Muscle of arm (tissue), 12 donors: ENCODE results near the gene TUBA1C. TPM values are rescaled to one million over a fixed set of nuclear protein-coding genes. Genes with fewer than 3 reads are reported as not detected.
A peak's percentile ranks its signal among the peaks of the same experiment; 100 is the strongest.
"Not testable (repeated sequence)": the region's sequence is repeated elsewhere in the genome, so short reads cannot be mapped to it uniquely, and the experiment has no call there.

ENCODE experiments used
- DNase-seq: peaks from one replicate; pipeline ENCODE4 v3.0.0-alpha.2; 2013
- polyA plus RNA-seq, 12 donors: library from polyadenylated mRNA; unstranded; fragments of 120-200 nt; gene quantifications; one replicate each; pipeline ENCODE4 v1.2.1, GENCODE V29; 2013; ENCODE audit not compliant: insufficient read length in 12 of 12

TUBA1C gene
- polyA plus RNA-seq, 12 donors, result 41.3 to 160 (median 68.7) TPM; not detected in 1

DNA sequence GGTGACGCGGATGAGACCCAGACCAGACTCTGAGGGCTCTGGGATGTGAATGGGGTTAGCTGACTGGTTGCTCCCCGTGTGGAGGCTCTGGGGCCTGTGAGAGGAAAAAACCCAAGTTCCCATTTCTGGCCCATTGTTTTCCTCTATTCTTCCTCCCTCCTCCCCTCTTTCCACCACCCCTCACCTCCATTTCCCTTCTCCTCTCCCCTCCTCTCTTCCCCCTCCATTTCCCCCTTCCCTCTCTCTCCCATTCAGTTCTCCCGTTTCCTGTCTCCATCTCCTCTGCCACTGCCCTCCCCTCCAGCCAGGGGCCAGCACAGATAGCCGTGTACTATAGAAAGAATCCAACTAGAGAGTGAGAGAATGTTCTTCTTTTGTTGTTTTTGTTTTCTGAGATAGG is 17.4 kb downstream of the TUBA1C start:
- no peak for DNase-seq

DNA sequence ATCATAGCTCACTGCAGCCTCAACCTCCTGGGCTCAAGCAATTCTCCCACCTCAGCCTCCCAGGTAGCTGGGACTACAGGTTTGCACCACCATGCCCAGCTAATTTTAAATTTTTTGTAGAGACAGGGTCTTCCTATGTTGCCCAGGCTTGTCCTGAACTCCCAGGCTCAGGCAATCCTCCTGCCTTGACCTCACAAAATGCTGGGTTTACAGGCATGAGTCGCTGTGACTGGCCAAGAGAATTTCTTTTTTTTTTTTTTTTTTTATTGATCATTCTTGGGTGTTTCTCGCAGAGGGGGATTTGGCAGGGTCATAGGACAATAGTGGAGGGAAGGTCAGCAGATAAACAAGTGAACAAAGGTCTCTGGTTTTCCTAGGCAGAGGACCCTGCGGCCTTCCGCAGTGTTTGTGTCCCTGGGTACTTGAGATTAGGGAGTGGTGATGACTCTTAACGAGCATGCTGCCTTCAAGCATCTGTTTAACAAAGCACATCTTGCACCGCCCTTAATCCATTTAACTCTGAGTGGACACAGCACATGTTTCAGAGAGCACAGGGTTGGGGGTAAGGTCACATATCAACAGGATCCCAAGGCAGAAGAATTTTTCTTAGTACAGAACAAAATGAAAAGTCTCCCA is 18.0 kb downstream of the TUBA1C start:
- DNase-seq, result not testable (repeated sequence)

- DNase-seq, result no peak
Observed at GRCh38 chr12:49283541-49284429, 18.9 kb downstream of the TUBA1C start.

DNA sequence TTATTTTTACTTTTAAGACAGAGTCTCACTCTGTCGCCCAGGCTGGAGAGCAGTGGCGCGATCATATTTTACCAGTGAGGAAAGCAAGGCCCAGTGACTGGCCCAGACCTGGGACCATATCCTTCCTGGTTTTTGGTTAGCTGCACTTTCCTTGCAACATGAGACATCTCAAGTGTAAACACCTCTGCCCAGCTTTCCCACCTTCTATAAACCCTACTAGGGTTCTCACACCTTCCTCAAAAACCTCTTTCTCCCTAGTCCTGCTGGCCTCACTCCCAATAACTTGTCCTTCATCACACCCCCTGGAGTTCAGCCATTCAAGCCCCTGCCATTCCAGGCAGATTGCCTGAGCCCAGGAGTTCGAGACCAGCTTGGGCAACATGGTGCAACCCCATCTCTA is 19.8 kb downstream of the TUBA1C start:
- DNase-seq, result no peak

DNA sequence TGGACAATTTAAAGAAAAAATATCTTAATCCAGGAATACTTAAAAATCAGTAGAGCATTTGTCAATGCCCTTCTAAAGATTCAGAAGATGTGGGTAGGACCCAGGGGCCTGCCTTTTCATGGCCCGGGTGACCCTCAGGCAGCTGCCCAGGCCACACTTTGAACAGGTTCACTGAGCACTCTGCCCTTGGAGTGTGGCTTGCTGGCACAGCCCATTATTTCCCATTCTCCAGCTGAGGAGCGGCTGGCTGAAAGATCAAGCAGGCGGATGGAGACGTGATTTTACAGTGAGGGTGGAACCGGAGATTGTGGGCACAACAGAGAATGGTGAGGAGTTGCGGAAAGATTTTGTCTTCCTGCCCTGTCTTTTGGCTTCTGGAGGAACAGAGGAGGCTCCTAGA is 23.0 kb downstream of the TUBA1C start:
- no peak for DNase-seq

- peak; percentile 61 for DNase-seq
Observed at GRCh38 chr12:49288412-49288853, 23.6 kb downstream of the TUBA1C start.

DNA sequence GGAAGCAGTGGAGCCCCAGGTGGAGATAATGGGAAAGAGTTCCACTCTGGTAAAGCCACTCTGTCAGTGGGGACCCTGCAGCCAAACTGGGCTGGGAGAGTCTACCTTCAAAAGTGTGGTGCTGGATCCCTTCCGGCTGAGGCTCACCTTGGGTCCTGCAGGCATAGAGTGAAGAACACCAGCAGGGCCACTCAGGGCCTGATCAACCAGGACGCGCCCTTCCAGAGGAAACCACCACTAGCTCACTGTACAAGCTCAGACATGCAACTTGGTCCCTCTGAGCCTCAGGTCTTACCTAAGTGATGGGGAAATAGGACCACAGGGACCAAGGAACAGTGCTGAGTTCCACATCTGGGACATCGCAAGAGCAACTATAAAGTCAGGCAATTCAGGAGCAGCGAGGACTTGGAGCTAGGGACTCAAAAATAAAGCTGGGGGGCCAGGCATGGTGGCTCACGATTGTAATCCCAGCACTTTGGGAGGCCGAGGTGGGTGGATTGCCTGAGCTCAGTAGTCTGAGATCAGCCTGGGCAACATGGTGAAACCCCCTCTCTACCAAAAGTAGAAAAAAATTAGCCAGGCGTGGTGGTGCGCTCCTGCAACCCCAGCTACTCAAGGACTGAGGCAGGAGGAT is 24.2 kb downstream of the TUBA1C start:
- no peak for DNase-seq

GRCh38 chr12:49292729-49293055 is 27.8 kb downstream of the TUBA1C start:
- no peak for DNase-seq

GRCh38 chr12:49293056-49293956 is 28.4 kb downstream of the TUBA1C start:
- DNase-seq, result peak; percentile 54

DNA sequence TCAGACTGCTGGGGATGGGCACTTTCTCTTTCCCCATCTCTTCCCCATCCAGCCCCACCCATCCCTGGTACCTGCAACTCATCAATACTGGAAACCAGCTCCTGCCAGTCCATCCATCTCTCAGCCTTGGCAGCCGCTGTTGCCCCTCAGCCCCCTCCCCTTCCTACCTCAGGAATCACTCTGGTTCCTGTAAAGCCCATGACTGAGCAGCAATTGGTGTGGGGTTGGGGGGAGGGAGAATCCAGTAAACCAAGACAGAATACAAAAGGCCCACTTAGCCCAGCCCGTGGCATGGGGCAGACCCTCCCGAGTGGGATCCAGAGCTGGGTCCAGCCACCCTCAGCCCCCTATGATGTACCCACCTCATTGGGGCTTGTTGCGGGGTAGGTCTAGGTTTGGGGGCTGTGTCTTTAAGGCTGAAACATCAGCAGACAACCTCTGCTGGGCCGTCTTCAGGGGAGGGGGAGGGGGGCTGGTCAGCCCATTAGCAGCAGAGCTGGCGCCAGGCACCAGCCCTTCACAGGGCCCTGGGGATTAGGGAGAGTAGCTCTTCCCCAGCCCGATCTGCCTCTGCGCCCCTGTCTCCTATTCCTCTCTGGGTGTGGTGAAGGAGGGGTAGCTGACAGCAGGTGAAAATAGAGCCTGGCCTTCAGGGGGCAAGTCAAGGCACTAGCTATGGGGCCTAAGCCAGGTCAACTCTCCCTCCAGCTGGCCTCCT is 29.4 kb downstream of the TUBA1C start:
- no peak for DNase-seq

DNA sequence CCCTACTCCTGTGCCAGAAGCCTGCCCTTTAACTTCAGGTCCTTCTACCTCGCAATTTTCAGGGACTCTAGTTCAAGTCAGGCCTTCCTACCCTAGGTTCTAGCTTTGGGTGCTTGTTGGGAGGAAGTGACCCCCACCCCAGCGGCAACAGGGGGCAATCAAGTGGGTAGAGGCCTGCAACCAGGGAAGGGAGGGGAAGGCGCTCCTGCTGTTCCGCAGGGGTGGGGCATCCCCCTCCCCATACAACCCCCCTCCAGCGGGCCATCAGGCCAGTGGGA is 29.9 kb downstream of the TUBA1C start:
- no peak for DNase-seq

- no peak for DNase-seq
Observed at GRCh38 chr12:49295082-49295936, 30.4 kb downstream of the TUBA1C start, which contains the start of gene PRPH. TSS of gene PRPH (plus strand) at chr12:49295147. CDS start at chr12:49295201, 54 bp downstream.

GRCh38 chr12:49296034-49296835 is 31.4 kb downstream of the TUBA1C start:
- DNase-seq, result no peak

- DNase-seq, result no peak
Observed at GRCh38 chr12:49296836-49297694, 32.2 kb downstream of the TUBA1C start.

- DNase-seq, result no peak
Observed at GRCh38 chr12:49297695-49298060, 32.8 kb downstream of the TUBA1C start.

- DNase-seq, result no peak
Observed at GRCh38 chr12:49298160-49298559, 33.3 kb downstream of the TUBA1C start.

GRCh38 chr12:49301760-49302159 is 36.9 kb downstream of the TUBA1C start:
- no peak for DNase-seq

- no peak for DNase-seq
Observed at GRCh38 chr12:49304161-49304560, 39.3 kb downstream of the TUBA1C start.
